Gastrocnemius medialis (tissue), 4 donors: ENCODE data around the gene CCDC9B.

Source experiments
- CTCF ChIP-seq, 5 experiments: fragments of 450-650 bp in 3 of 5; fragments of 200-600 bp in 2 of 5; sonication (generic) in 2 of 5; IDR thresholded peaks in 4 of 5; conservative IDR thresholded peaks in 1 of 5; 1 replicate in 4 of 5; 2 replicates in 1 of 5; pipeline ENCODE4 v1.5.1; 2016 to 2019; ENCODE audit warnings: antibody characterized with exemption in 5 of 5, mild to moderate bottlenecking in 3 of 5, moderate library complexity in 3 of 5
- POLR2A ChIP-seq, 2 donors: fragments of 450-650 bp; IDR thresholded peaks; one replicate each; pipeline ENCODE4 v1.6.1; 2017; ENCODE audit warnings: antibody characterized with exemption in 2 of 2, mild to moderate bottlenecking in 2 of 2, moderate library complexity in 2 of 2

GRCh38 chr15:40323239-40323952, 17.3 kb downstream of the CCDC9B start, which contains the start of gene INAFM2:
- TF ChIP-seq POLR2A (IDR thresholded peaks at IDR 0.05) (peak; percentile 75 to 78), CTCF (IDR thresholded peaks at IDR 0.05 in 4 of 5, conservative IDR thresholded peaks at IDR 0.05 in 1 of 5) (peak; percentile 53 to 88 (median 76))
